ENCODE data around the gene FLOT1. TPM values are rescaled to one million over a fixed set of nuclear protein-coding genes. Genes with fewer than 3 reads are reported as not detected.
A peak's percentile ranks its signal among the peaks of the same experiment; 100 is the strongest.

Gene FLOT1
- total RNA-seq, 1 donor from 2014 or later, result 77.6 TPM

DNA sequence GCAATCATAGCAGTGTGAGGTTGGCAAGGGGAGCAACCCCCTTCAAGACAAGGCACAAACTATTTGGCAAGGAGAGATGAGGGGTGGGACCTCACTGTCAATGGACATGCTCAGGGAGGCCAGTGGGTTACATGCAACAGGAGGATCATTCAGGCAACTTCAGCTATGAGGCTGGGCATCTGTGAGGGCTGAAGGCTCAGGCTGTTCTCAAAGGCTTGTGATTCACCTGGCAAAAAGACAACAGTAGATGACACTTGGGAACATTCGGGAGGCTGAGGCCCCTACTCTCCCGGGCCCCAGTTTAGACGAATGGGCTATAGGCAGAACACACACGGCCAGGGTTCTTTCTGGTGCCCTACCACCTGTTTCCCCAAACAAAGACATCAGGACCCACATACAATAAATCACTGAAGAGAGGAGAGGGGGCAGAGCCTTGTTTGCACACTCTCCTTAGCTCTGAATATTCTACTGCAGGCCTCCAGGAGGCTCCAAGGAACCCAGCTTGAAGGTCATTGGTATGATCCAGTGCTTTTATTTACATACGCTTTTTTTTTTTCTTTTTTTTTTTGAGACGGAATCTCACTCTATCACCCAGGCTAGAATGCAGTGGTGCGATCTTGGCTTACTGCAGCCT, 14.4 kb downstream of the FLOT1 start:
- Histone ChIP-seq H4K20me1 (ENCODE audit: insufficient read depth, low read length) (peaks cover 49% of the 10 kb centered on the region), H3K27ac (ENCODE audit: low read depth, low read length) (peak overlapping the region; percentile 43), H3K36me3 (ENCODE audit: insufficient read depth, low read length) (peaks cover 35% of the 10 kb centered on the region), H3K4me2 (ENCODE audit: low read length) (no peak overlapping the region), H3K9ac (ENCODE audit: low read length) (peak overlapping the region; percentile 24), H3K4me1 (ENCODE audit: insufficient read depth, low read length) (peaks cover 31% of the 10 kb centered on the region), H3K4me3 (ENCODE audit: insufficient read depth, low read depth, low read length) (no peak overlapping the region), H2AFZ (ENCODE audit: low read depth, low read length) (no peak overlapping the region), H3K27me3 (ENCODE audit: insufficient read depth, low read length) (no peaks in the 10 kb centered on the region), H3K9me3 (ENCODE audit: insufficient read depth, low read depth, low read length) (no peaks in the 10 kb centered on the region), H3K79me2 (ENCODE audit: insufficient read depth, low read length) (peaks cover 24% of the 10 kb centered on the region)
- Mint-ChIP-seq H3K27ac (ENCODE audit: unreplicated experiment) (peak overlapping the region; percentile 16), H3K36me3 (ENCODE audit: low read depth, unreplicated experiment) (peaks cover 26% of the 10 kb centered on the region), H3K27me3 (ENCODE audit: low read depth, unreplicated experiment) (no peaks in the 10 kb centered on the region), H3K4me1 (ENCODE audit: low read depth, unreplicated experiment) (peaks cover 24% of the 10 kb centered on the region), H3K4me3 (ENCODE audit: unreplicated experiment) (no peak overlapping the region), H3K9me3 (ENCODE audit: unreplicated experiment) (no peaks in the 10 kb centered on the region)
- no peak for TF ChIP-seq EZH2 (IDR thresholded peaks at IDR 0.05; ENCODE audit: insufficient read depth, low read length)
- TF ChIP-seq, protein P1, sequence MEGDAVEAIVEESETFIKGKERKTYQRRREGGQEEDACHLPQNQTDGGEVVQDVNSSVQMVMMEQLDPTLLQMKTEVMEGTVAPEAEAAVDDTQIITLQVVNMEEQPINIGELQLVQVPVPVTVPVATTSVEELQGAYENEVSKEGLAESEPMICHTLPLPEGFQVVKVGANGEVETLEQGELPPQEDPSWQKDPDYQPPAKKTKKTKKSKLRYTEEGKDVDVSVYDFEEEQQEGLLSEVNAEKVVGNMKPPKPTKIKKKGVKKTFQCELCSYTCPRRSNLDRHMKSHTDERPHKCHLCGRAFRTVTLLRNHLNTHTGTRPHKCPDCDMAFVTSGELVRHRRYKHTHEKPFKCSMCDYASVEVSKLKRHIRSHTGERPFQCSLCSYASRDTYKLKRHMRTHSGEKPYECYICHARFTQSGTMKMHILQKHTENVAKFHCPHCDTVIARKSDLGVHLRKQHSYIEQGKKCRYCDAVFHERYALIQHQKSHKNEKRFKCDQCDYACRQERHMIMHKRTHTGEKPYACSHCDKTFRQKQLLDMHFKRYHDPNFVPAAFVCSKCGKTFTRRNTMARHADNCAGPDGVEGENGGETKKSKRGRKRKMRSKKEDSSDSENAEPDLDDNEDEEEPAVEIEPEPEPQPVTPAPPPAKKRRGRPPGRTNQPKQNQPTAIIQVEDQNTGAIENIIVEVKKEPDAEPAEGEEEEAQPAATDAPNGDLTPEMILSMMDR (IDR thresholded peaks at IDR 0.05; ENCODE audit: insufficient read depth, low read depth, low read length), result no peak
- DNase-seq (ENCODE audit: low read depth) (no peak), FAIRE-seq (no peak)

DNA sequence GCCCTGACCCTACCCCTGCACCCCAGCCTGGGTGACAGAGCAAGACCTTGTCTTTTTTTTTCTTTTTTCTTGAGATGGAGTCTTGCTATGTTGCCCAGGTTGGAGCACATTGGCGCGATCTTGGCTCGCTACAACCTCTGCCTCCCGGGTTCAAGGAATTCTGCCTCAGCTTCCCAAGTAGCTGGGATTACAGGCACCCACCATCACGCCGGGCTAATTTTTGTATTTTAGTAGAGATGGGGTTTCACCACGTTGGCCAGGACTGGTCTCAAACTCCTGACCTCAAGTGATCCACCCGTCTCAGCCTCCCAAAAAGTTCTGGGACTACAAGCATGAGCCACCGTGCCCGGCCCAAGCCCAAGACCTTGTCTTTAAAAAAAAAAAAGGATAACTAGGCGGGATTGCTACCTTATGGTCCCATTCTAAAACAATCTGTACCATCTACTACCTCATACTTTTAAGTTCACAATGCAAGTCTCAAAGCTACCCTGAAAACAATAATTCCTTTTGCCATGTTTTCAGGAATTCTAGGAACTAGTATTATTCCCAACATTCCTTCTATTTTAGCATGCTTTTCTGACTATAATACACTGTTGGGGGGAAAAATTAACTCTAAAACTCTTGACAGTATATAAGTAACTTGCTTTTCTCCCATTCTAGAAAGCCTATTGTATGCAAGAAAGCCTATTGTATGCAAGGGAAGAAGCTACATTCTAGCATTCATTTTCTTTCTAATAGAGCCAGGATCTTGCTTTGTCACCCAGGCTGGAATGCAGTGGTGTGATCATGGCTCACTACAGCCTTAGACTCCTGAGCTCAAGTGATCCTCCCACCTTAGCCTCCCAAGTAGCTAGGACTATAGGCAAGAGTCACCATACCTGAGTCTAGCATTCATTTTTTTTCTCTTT, 15.7 kb downstream of the FLOT1 start:
- no peak overlapping the region for H3K9ac ChIP-seq (ENCODE audit: low read length)
- H3K36me3 Mint-ChIP-seq (ENCODE audit: low read depth, unreplicated experiment), result peaks cover 23% of the 10 kb centered on the region
- peaks cover 25% of the 10 kb centered on the region for H3K4me1 Mint-ChIP-seq (ENCODE audit: low read depth, unreplicated experiment)
- peaks cover 36% of the 10 kb centered on the region for H3K36me3 ChIP-seq (ENCODE audit: insufficient read depth, low read length)
- no peak overlapping the region for H2AFZ ChIP-seq (ENCODE audit: low read depth, low read length)
- peak overlapping the region; percentile 47 for H3K27ac Mint-ChIP-seq (ENCODE audit: unreplicated experiment)
- H3K4me3 ChIP-seq (ENCODE audit: insufficient read depth, low read depth, low read length), result no peak overlapping the region
- H3K79me2 ChIP-seq (ENCODE audit: insufficient read depth, low read length), result peaks cover 37% of the 10 kb centered on the region
- no peaks in the 10 kb centered on the region for H3K9me3 Mint-ChIP-seq (ENCODE audit: unreplicated experiment)
- DNase-seq (ENCODE audit: low read depth), result no peak
- H3K27me3 ChIP-seq (ENCODE audit: insufficient read depth, low read length), result no peaks in the 10 kb centered on the region
- H3K9me3 ChIP-seq (ENCODE audit: insufficient read depth, low read depth, low read length), result no peaks in the 10 kb centered on the region
- H3K27me3 Mint-ChIP-seq (ENCODE audit: low read depth, unreplicated experiment), result no peaks in the 10 kb centered on the region
- H4K20me1 ChIP-seq (ENCODE audit: insufficient read depth, low read length), result peaks cover 61% of the 10 kb centered on the region
- H3K4me1 ChIP-seq (ENCODE audit: insufficient read depth, low read length), result peaks cover 34% of the 10 kb centered on the region
- no peak for TF ChIP-seq EZH2 (IDR thresholded peaks at IDR 0.05; ENCODE audit: insufficient read depth, low read length)
- TF ChIP-seq, protein P1 (IDR thresholded peaks at IDR 0.05; ENCODE audit: insufficient read depth, low read depth, low read length), result no peak
- FAIRE-seq, result no peak
- no peak overlapping the region for H3K27ac ChIP-seq (ENCODE audit: low read depth, low read length)
- H3K4me2 ChIP-seq (ENCODE audit: low read length), result no peak overlapping the region
- H3K4me3 Mint-ChIP-seq (ENCODE audit: unreplicated experiment), result no peak overlapping the region
